HUES64 (cell line): ENCODE results near the gene CIAO3.
A peak's percentile ranks its signal among the peaks of the same experiment; 100 is the strongest.
"Not testable (repeated sequence)": the region's sequence is repeated elsewhere in the genome, so short reads cannot be mapped to it uniquely, and the experiment has no call there.

Experiments used
- H3K27ac ChIP-seq: 2 replicates; pipeline ENCODE4 v1.7.0; 2013; ENCODE audit warnings: low read depth, low read length, inconsistent platforms
- H3K27me3 ChIP-seq: 2 replicates; pipeline ENCODE4 v1.6.1; 2013; ENCODE audit warnings: mild to moderate bottlenecking, low read length; ENCODE audit not compliant: insufficient read depth
- H3K36me3 ChIP-seq: 2 replicates; pipeline ENCODE4 v1.6.1; 2013; ENCODE audit warnings: mild to moderate bottlenecking, low read length; ENCODE audit not compliant: insufficient read depth
- H3K4me1 ChIP-seq: 2 replicates; pipeline ENCODE4 v1.6.1; 2013; ENCODE audit warnings: mild to moderate bottlenecking, low read length, moderate library complexity; ENCODE audit not compliant: insufficient read depth
- H3K4me3 ChIP-seq: 2 replicates; pipeline ENCODE4 v1.5.1; 2013; ENCODE audit warnings: mild to moderate bottlenecking, low read length, moderate library complexity
- H3K9ac ChIP-seq: 2 replicates; pipeline ENCODE4 v1.6.1; 2013; ENCODE audit warnings: mild to moderate bottlenecking, low read depth, low read length
- H3K9me3 ChIP-seq: 2 replicates; pipeline ENCODE4 v1.6.1; 2013; ENCODE audit warnings: low read depth, low read length; ENCODE audit not compliant: insufficient read depth
- WGBS: fragments of 150-250, 120-280 bp; methylation state at CpG from one replicate; pipeline ENCODE4 v1.1.7; 2013; ENCODE audit warnings: missing lambda C conversion rate; 5-methylcytosine and 5-hydroxymethylcytosine counted together

The CIAO3 gene

GRCh38 chr16:718922-719321, 21.9 kb downstream of the CIAO3 start:
- WGBS: 92% methylated on average over 6 of the region's 6 CpGs
- Histone ChIP-seq H3K9ac (no peak overlapping the region), H3K9me3 (no peaks in the 10 kb centered on the region), H3K36me3 (peaks cover 5% of the 10 kb centered on the region; the same call in 1 of the 2 replicates), H3K27ac (no peak overlapping the region), H3K27me3 (peaks cover 31% of the 10 kb centered on the region), H3K4me3 (no peak overlapping the region), H3K4me1 (peaks cover 18% of the 10 kb centered on the region; the same call in 1 of the 2 replicates)

GRCh38 chr16:718389-718788, 22.4 kb downstream of the CIAO3 start:
- H3K4me1 ChIP-seq: peaks cover 18% of the 10 kb centered on the region; the same call in 1 of the 2 replicates
- no peak overlapping the region for H3K4me3 ChIP-seq
- H3K9ac ChIP-seq: no peak overlapping the region
- H3K36me3 ChIP-seq: peaks cover 4% of the 10 kb centered on the region; the same call in 1 of the 2 replicates
- no peaks in the 10 kb centered on the region for H3K9me3 ChIP-seq
- H3K27me3 ChIP-seq: peaks cover 36% of the 10 kb centered on the region
- WGBS: 92% methylated on average over 9 of the region's 9 CpGs
- no peak overlapping the region for H3K27ac ChIP-seq

- Histone ChIP-seq H3K27ac (no peak overlapping the region), H3K36me3 (no peaks in the 10 kb centered on the region), H3K4me3 (no peak overlapping the region), H3K9me3 (no peaks in the 10 kb centered on the region), H3K4me1 (peaks cover 18% of the 10 kb centered on the region; the same call in 1 of the 2 replicates), H3K27me3 (peaks cover 36% of the 10 kb centered on the region), H3K9ac (no peak overlapping the region)
- WGBS: 76% methylated on average over 32 of the region's 32 CpGs
Measured at GRCh38 chr16:717450-718245, 23.1 kb downstream of the CIAO3 start.

- Histone ChIP-seq H3K4me3 (peak overlapping the region; percentile 66; the same call in 1 of the 2 replicates), H3K27me3 (peaks cover 38% of the 10 kb centered on the region), H3K4me1 (peaks cover 18% of the 10 kb centered on the region; the same call in 1 of the 2 replicates), H3K9me3 (no peaks in the 10 kb centered on the region), H3K27ac (no peak overlapping the region), H3K36me3 (no peaks in the 10 kb centered on the region), H3K9ac (no peak overlapping the region)
- 89% methylated on average over 29 of the region's 29 CpGs for WGBS
Measured at GRCh38 chr16:716768-717325, 23.9 kb downstream of the CIAO3 start.

DNA sequence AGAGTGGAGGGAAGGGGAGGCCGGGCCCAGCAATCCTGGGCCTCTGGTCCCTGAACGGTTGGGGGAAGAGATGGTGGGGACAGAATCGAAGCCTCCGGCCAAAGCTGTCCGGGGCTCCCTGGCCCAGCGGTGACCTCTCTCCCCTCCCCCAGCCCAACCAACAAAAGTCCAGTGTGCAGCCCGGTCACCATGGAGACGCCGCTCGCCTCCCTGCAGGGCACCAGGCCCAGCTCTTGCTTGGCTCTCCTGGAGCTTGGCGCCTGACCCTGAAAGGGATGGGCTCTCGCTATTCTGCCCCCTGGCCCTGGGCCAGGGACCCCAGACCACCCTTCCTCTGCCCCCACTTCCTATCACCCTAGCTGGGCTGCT, 24.6 kb downstream of the CIAO3 start:
- WGBS: 14% methylated on average over 11 of the region's 12 CpGs
- Histone ChIP-seq H3K9me3 (no peaks in the 10 kb centered on the region), H3K9ac (0 out of 2 replicates have a peak overlapping the region, but pooled peaks have one; percentile 37), H3K36me3 (no peaks in the 10 kb centered on the region), H3K27ac (no peak overlapping the region), H3K27me3 (peaks cover 40% of the 10 kb centered on the region), H3K4me3 (peak overlapping the region; percentile 66), H3K4me1 (peaks cover 18% of the 10 kb centered on the region; the same call in 1 of the 2 replicates)

- no peak overlapping the region for H3K27ac ChIP-seq
- H3K9me3 ChIP-seq: no peaks in the 10 kb centered on the region
- peak overlapping the region; percentile 66 for H3K4me3 ChIP-seq
- peaks cover 46% of the 10 kb centered on the region for H3K27me3 ChIP-seq
- 4% methylated on average over 74 of the region's 74 CpGs for WGBS
- H3K9ac ChIP-seq: peak overlapping the region; percentile 57
- H3K4me1 ChIP-seq: peaks cover 18% of the 10 kb centered on the region; the same call in 1 of the 2 replicates
- no peaks in the 10 kb centered on the region for H3K36me3 ChIP-seq
Measured at GRCh38 chr16:715477-716199, 25.2 kb downstream of the CIAO3 start.

DNA sequence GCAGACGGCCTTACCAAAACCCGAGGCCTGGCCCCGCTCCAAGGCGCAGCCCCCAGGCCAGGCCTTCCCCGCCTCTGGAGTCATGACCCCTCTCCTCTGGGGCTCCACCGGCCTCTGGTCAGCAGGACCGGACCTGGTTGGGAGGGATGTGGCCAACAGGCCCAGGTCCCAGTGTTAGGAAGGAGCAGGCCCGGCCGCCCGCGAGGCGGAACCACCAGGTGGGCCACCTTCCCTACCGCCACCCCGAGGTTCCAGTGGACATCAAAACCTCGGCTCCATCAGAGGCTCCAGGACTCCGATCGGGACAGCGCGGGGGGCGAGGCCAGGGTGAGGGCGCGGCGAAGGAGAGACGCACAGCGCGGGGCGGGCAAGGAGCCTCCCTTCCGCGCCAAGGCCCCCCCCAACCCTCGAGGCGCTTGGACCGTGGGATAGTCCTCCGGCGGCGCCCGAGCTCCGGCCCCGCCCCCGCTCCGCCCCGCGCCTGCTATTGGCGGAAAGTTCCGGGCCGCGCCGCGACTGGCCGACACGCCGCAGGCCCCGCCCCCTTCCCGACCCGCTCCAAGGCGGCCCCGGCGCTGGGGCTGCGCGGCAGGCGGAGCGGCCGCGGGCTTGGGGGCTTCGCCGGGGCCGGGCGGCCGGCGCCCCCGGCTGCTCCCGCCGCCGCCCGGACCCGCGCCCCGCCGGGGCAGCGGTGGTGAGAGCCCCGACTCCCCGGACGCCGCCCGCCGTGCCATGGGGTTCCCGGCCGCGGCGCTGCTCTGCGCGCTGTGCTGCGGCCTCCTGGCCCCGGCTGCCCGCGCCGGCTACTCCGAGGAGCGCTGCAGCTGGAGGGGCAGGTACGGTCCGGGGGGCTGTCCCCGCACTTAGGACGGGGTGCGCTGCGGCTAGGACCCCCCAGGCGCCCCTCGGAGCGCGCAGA, 26.0 kb downstream of the CIAO3 start, which contains the start of gene METRN:
Gene METRN, plus strand, starts transcription at position 561 of the 919 bp plus-strand sequence. Its CDS starts 172 bp downstream, at position 733.
- H3K4me3 ChIP-seq: peak within 1 kb of the TSS; percentile 66
- H3K9ac ChIP-seq: peak within 1 kb of the TSS; percentile 57

GRCh38 chr16:714079-714478, 26.7 kb downstream of the CIAO3 start:
- Histone ChIP-seq H3K4me1 (peaks cover 11% of the 10 kb centered on the region; the same call in 1 of the 2 replicates), H3K4me3 (no peak overlapping the region), H3K27me3 (peaks cover 60% of the 10 kb centered on the region), H3K9me3 (no peaks in the 10 kb centered on the region), H3K27ac (no peak overlapping the region), H3K9ac (no peak overlapping the region), H3K36me3 (no peaks in the 10 kb centered on the region)
- WGBS: 85% methylated on average over 11 of the region's 11 CpGs

More for the DNA sequence above, 26.0 kb downstream of the CIAO3 start, which contains the start of gene METRN:
- H3K27me3 ChIP-seq: peaks cover 53% of the 10 kb centered on the region
- H3K27ac ChIP-seq: no peak within 1 kb of the TSS
- WGBS: 9% methylated on average over 108 of the region's 108 CpGs
- H3K36me3 ChIP-seq: no peaks in the 10 kb centered on the region
- H3K4me1 ChIP-seq: peaks cover 13% of the 10 kb centered on the region; the same call in 1 of the 2 replicates
- no peaks in the 10 kb centered on the region for H3K9me3 ChIP-seq

- Histone ChIP-seq H3K27me3 (peaks cover 69% of the 10 kb centered on the region), H3K4me1 (peaks cover 11% of the 10 kb centered on the region; the same call in 1 of the 2 replicates)
- not testable (repeated sequence) for H3K27ac ChIP-seq, H3K9ac ChIP-seq, H3K36me3 ChIP-seq, H3K4me3 ChIP-seq, H3K9me3 ChIP-seq
- 49% methylated on average over 12 of the region's 13 CpGs for WGBS
Measured at GRCh38 chr16:712740-713250, 28.0 kb downstream of the CIAO3 start.
